ENCODE measurements around the gene SRSF4.

GRCh38 chr1:29181413-29182225, at the start of gene SRSF4:
- TF ChIP-seq, protein P1, sequence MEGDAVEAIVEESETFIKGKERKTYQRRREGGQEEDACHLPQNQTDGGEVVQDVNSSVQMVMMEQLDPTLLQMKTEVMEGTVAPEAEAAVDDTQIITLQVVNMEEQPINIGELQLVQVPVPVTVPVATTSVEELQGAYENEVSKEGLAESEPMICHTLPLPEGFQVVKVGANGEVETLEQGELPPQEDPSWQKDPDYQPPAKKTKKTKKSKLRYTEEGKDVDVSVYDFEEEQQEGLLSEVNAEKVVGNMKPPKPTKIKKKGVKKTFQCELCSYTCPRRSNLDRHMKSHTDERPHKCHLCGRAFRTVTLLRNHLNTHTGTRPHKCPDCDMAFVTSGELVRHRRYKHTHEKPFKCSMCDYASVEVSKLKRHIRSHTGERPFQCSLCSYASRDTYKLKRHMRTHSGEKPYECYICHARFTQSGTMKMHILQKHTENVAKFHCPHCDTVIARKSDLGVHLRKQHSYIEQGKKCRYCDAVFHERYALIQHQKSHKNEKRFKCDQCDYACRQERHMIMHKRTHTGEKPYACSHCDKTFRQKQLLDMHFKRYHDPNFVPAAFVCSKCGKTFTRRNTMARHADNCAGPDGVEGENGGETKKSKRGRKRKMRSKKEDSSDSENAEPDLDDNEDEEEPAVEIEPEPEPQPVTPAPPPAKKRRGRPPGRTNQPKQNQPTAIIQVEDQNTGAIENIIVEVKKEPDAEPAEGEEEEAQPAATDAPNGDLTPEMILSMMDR (IDR thresholded peaks at IDR 0.05; ENCODE audit: poor library complexity), result peak; percentile 71
- no peak for TF ChIP-seq EZH2 (IDR thresholded peaks at IDR 0.05; ENCODE audit: borderline replicate concordance)

Measured in hepatocyte (in vitro differentiated cells).